HFFc6 (cell line): ENCODE data around the gene FAM120AOS. TPM values are rescaled to one million over a fixed set of nuclear protein-coding genes. Genes with fewer than 3 reads are reported as not detected.

Experiments
- DNase-seq: peaks from one replicate; pipeline ENCODE4 v3.0.0-alpha.2; 2018
- H3K27ac Mint-ChIP-seq: 2 replicates; pipeline ENCODE4 v1.8.0; 2020; ENCODE audit warnings: mild to moderate bottlenecking, mixed read lengths
- H3K27me3 Mint-ChIP-seq: 2 replicates; pipeline ENCODE4 v1.8.0; 2021; ENCODE audit warnings: mild to moderate bottlenecking, moderate library complexity, mixed read lengths; ENCODE audit not compliant: insufficient read depth
- H3K36me3 Mint-ChIP-seq: 2 replicates; pipeline ENCODE4 v1.8.0; 2021; ENCODE audit warnings: low read depth, mixed read lengths
- H3K4me1 Mint-ChIP-seq: 2 replicates; pipeline ENCODE4 v1.8.0; 2020; ENCODE audit warnings: low read depth, mixed read lengths
- H3K4me3 Mint-ChIP-seq: 2 replicates; pipeline ENCODE4 v1.8.0; 2020; ENCODE audit warnings: mild to moderate bottlenecking, moderate library complexity, mixed read lengths
- H3K9me3 Mint-ChIP-seq: 2 replicates; pipeline ENCODE4 v1.8.0; 2020; ENCODE audit warnings: mild to moderate bottlenecking, mixed read lengths
- CTCF ChIP-seq: fragments of 200-600 bp; sonication (generic); IDR thresholded peaks from 2 replicates; pipeline ENCODE4 v1.5.0; 2021; ENCODE audit warnings: antibody characterized with exemption, mild to moderate bottlenecking
- total RNA-seq, 6 experiments: library from RNA; stranded (reverse); fragmentation: NEBNext Ultra II Directional; extraction: Animal tissue kit (Norgen Biotek cat#: 25700); gene quantifications; 2 replicates in 1 of 6; 3 replicates in 5 of 6; pipeline ENCODE4 v1.2.3, GENCODE V29; 2021

Gene FAM120AOS
- total RNA-seq, 6 experiments from 2014 or later, result 35.3 to 38.9 (median 36.6) TPM

DNA sequence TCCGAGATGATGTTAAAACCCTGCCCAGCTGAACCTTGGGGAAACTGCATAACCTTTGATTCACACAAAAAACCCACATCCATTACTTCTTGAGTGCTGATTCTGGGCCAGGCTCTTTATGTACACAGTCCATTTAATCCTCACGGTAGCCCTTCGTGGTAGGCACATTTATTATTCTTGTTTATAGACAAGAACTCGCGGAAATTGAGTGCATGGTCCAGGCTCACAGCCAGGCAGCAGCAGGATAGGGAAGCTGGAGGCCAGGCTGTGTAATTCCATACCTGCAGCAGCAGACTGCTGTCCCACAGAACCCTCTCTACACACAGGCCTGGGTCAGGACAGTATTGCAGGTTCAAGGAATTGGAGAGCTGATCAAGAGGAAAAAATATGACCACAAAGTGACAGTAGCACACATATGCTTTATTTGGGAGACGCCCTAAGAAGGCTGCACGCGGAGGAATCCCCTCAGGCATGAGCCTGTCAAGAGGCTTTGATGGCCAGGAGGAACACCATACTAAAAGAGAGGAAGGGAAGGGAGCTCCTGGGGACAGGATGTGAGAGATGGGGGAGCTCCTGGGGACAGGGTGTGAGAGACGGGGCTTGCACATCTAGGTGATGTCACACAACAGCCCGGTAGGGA is 30.3 kb downstream of the FAM120AOS start:
- no peak for DNase-seq
- Mint-ChIP-seq H3K27me3 (no peaks in the 10 kb centered on the region; the same call in none of the 2 replicates), H3K36me3 (no peaks in the 10 kb centered on the region; the same call in 1 of the 2 replicates), H3K4me3 (no peak overlapping the region), H3K9me3 (peaks cover 10% of the 10 kb centered on the region), H3K27ac (no peak overlapping the region), H3K4me1 (no peaks in the 10 kb centered on the region)
- no peak for TF ChIP-seq CTCF

GRCh38 chr9:93419023-93419422 is 34.4 kb downstream of the FAM120AOS start:
- DNase-seq, result no peak
- Mint-ChIP-seq H3K9me3 (peaks cover 16% of the 10 kb centered on the region), H3K27me3 (peaks cover 3% of the 10 kb centered on the region), H3K36me3 (peaks cover 5% of the 10 kb centered on the region), H3K27ac (no peak overlapping the region), H3K4me1 (no peaks in the 10 kb centered on the region), H3K4me3 (no peak overlapping the region)
- TF ChIP-seq CTCF, result no peak

- Mint-ChIP-seq H3K4me1 (no peaks in the 10 kb centered on the region), H3K27me3 (peaks cover 5% of the 10 kb centered on the region), H3K9me3 (peaks cover 16% of the 10 kb centered on the region), H3K27ac (no peak overlapping the region), H3K36me3 (peaks cover 5% of the 10 kb centered on the region), H3K4me3 (no peak overlapping the region)
- no peak for DNase-seq
- TF ChIP-seq CTCF, result no peak
Measured at GRCh38 chr9:93417538-93417937, 35.8 kb downstream of the FAM120AOS start.

DNA sequence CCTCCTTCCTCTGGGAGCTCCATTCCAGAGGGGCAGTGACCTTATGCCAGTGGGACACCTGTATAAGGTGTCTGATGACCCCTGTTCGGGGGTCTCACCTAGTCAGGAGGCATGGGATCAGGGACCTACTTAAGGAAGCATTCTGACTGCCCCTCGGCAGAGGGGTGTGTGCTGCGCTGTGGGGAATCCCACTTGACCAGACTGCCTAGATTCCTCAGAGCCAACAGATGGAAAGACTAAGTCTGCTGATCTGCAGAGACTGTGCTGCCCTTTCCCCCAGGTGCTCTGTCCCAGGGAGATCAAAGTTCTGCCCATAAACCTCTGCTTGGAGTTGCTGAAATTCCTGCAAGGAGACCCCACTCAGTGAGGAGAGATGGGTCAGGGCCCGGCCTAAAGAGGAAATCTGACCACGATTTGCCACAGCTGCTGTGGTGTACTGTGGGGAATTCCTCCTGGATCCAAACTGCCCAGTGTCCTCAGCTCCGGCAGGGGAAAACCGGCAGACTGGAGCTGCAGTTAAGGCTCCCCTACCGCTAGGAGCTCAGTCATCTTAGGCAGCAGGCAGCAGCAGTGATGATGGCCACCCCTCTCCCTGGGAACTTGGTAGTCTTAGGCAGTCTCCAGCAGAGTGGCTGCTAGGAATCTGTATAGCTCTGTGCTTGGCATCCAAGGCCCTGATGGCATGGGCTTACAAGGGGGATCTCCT is 36.7 kb downstream of the FAM120AOS start:
- H3K36me3 Mint-ChIP-seq, result peaks cover 5% of the 10 kb centered on the region
- no peak for DNase-seq

DNA sequence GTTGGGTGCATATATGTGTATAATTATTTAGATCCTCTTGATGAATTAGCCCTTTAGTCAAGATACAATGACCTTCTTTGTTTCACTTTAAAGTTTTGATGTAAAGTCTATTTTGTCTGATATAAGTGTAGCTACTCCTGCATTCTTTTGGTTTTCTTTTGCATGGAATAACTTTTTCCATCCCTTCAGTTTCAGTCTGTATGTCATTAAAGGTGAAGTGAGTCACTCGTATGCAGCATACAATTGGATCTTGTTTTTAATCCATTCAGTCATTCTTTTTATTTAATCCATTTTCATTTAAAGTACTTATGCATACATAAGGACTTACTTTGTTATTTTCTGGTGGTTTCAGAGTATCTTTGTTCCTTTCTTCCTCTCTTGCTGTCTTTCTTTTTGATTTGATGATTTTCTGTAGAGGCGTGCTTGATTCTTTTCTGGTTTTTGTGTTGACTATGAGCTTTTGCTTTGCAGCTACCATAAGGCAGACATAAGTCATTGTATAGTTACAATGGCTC is 38.1 kb downstream of the FAM120AOS start:
- no peaks in the 10 kb centered on the region for H3K4me1 Mint-ChIP-seq
- H3K4me3 Mint-ChIP-seq, result no peak overlapping the region
- DNase-seq, result no peak
- H3K27me3 Mint-ChIP-seq, result peaks cover 5% of the 10 kb centered on the region; the same call in 1 of the 2 replicates
- peaks cover 16% of the 10 kb centered on the region for H3K9me3 Mint-ChIP-seq
- no peak overlapping the region for H3K27ac Mint-ChIP-seq
- H3K36me3 Mint-ChIP-seq, result peaks cover 5% of the 10 kb centered on the region
- TF ChIP-seq CTCF, result no peak

More for the DNA sequence above, 36.7 kb downstream of the FAM120AOS start:
- TF ChIP-seq CTCF, result no peak
- no peak overlapping the region for H3K4me3 Mint-ChIP-seq
- no peak overlapping the region for H3K27ac Mint-ChIP-seq
- peaks cover 16% of the 10 kb centered on the region for H3K9me3 Mint-ChIP-seq
- no peaks in the 10 kb centered on the region for H3K4me1 Mint-ChIP-seq
- H3K27me3 Mint-ChIP-seq, result peaks cover 5% of the 10 kb centered on the region
